Activated CD4-positive, alpha-beta memory T cell treated with anti-CD3 and anti-CD28 coated beads, Interleukin-2, amount 10 ng/mL, durations not matched to agents 7 days and 5 days (primary cell): ENCODE data around the gene AREL1. TPM values are rescaled to one million over a fixed set of nuclear protein-coding genes. Genes with fewer than 3 reads are reported as not detected.

Source experiments
- CTCF ChIA-PET: fragments of 350-600 bp; sonication (Branson Sonifier 250); formaldehyde crosslinking; loops from one replicate; lab custom pipeline; 2021; ENCODE audit warnings: antibody characterized with exemption, inconsistent platforms; lab: Charles Lee
- POLR2A ChIA-PET: fragments of 350-600 bp; sonication (Branson Sonifier 250); formaldehyde crosslinking; loops from one replicate; lab custom pipeline; 2021; ENCODE audit warnings: antibody characterized with exemption; lab: Charles Lee
- DNase-seq: peaks from one replicate; pipeline ENCODE4 v3.0.0-alpha.2; 2020
- H3K27ac Mint-ChIP-seq: one replicate; pipeline ENCODE4 v1.8.0; 2021; ENCODE audit warnings: mild to moderate bottlenecking, mixed read lengths
- H3K27me3 Mint-ChIP-seq: one replicate; pipeline ENCODE4 v1.8.0; 2021; ENCODE audit warnings: mixed read lengths
- H3K36me3 Mint-ChIP-seq: one replicate; pipeline ENCODE4 v1.8.0; 2021; ENCODE audit warnings: low read depth, mixed read lengths
- H3K4me1 Mint-ChIP-seq: one replicate; pipeline ENCODE4 v1.8.0; 2021; ENCODE audit warnings: mixed read lengths
- H3K4me3 Mint-ChIP-seq: one replicate; pipeline ENCODE4 v1.8.0; 2021; ENCODE audit warnings: mild to moderate bottlenecking, mixed read lengths
- H3K9me3 Mint-ChIP-seq: one replicate; pipeline ENCODE4 v1.8.0; 2021; ENCODE audit warnings: mixed read lengths
- total RNA-seq, 2 experiments: library from RNA; stranded (reverse); gene quantifications; one replicate each; pipeline ENCODE4 v1.2.3, GENCODE V29; 2021

The AREL1 gene
- total RNA-seq, 2 experiments from 2014 or later, result 42.4 to 43.1 TPM

GRCh38 chr14:74667758-74668157, 45.1 kb downstream of the AREL1 start:
- no peak for DNase-seq
- CTCF ChIA-PET, result interaction anchor here (1.5 to 1.7 kb wide), 4 partner anchors 18 to 193 kb away, joined by 3 to 6 read pairs (median 4); partner anchors contain the start of gene LTBP2
- Mint-ChIP-seq H3K27me3 (no peaks in the 10 kb centered on the region), H3K4me3 (no peak overlapping the region), H3K4me1 (peaks cover 11% of the 10 kb centered on the region), H3K9me3 (no peaks in the 10 kb centered on the region), H3K36me3 (peaks cover 55% of the 10 kb centered on the region), H3K27ac (peak overlapping the region; percentile 17)
- POLR2A ChIA-PET, result interaction anchor here (1.4 kb wide), 1 partner anchor 15 kb away, joined by 4 read pairs; no protein-coding TSS in a partner anchor

- H3K4me1 Mint-ChIP-seq, result peaks cover 11% of the 10 kb centered on the region
- ChIA-PET POLR2A (no interaction called here), CTCF (interaction anchor here (1.4 kb wide), 1 partner anchor 26 kb away, joined by 4 read pairs; no protein-coding TSS in a partner anchor)
- DNase-seq, result no peak
- H3K27me3 Mint-ChIP-seq, result no peaks in the 10 kb centered on the region
- peaks cover 38% of the 10 kb centered on the region for H3K36me3 Mint-ChIP-seq
- H3K27ac Mint-ChIP-seq, result no peak overlapping the region
- H3K4me3 Mint-ChIP-seq, result no peak overlapping the region
- H3K9me3 Mint-ChIP-seq, result no peaks in the 10 kb centered on the region
These were observed 48.2 kb downstream of the AREL1 start for GRCh38 chr14:74664717-74665116.

- ChIA-PET CTCF (no interaction called here), POLR2A (no interaction called here)
- H3K36me3 Mint-ChIP-seq, result peaks cover 36% of the 10 kb centered on the region
- DNase-seq, result no peak
- no peaks in the 10 kb centered on the region for H3K9me3 Mint-ChIP-seq
- H3K27ac Mint-ChIP-seq, result no peak overlapping the region
- no peaks in the 10 kb centered on the region for H3K27me3 Mint-ChIP-seq
- peaks cover 11% of the 10 kb centered on the region for H3K4me1 Mint-ChIP-seq
- no peak overlapping the region for H3K4me3 Mint-ChIP-seq
These were observed 49.0 kb downstream of the AREL1 start for GRCh38 chr14:74663884-74664283.

- Mint-ChIP-seq H3K27me3 (no peaks in the 10 kb centered on the region), H3K4me1 (peaks cover 2% of the 10 kb centered on the region), H3K4me3 (no peak overlapping the region), H3K27ac (no peak overlapping the region), H3K36me3 (peaks cover 25% of the 10 kb centered on the region), H3K9me3 (no peaks in the 10 kb centered on the region)
- ChIA-PET POLR2A (no interaction called here), CTCF (interaction anchor here (1.2 kb wide), 1 partner anchor 44 kb away, joined by 3 read pairs; no protein-coding TSS in a partner anchor)
- DNase-seq, result no peak
These were observed 51.0 kb downstream of the AREL1 start for GRCh38 chr14:74661726-74662450.

GRCh38 chr14:74660863-74661262, 52.0 kb downstream of the AREL1 start:
- no peak overlapping the region for H3K4me3 Mint-ChIP-seq
- ChIA-PET POLR2A (no interaction called here), CTCF (no interaction called here)
- no peak overlapping the region for H3K27ac Mint-ChIP-seq
- no peaks in the 10 kb centered on the region for H3K4me1 Mint-ChIP-seq
- H3K36me3 Mint-ChIP-seq, result peaks cover 31% of the 10 kb centered on the region
- no peak for DNase-seq
- no peaks in the 10 kb centered on the region for H3K9me3 Mint-ChIP-seq
- H3K27me3 Mint-ChIP-seq, result no peaks in the 10 kb centered on the region

- Mint-ChIP-seq H3K36me3 (peaks cover 27% of the 10 kb centered on the region), H3K4me1 (no peaks in the 10 kb centered on the region), H3K4me3 (no peak overlapping the region), H3K27ac (no peak overlapping the region), H3K27me3 (no peaks in the 10 kb centered on the region), H3K9me3 (no peaks in the 10 kb centered on the region)
- no peak for DNase-seq
- ChIA-PET CTCF (no interaction called here), POLR2A (interaction anchor here (0.6 kb wide), 1 partner anchor 42 kb away, joined by 3 read pairs; no protein-coding TSS in a partner anchor)
These were observed 52.7 kb downstream of the AREL1 start for GRCh38 chr14:74660167-74660566.

- H3K27me3 Mint-ChIP-seq, result no peaks in the 10 kb centered on the region
- no peak overlapping the region for H3K27ac Mint-ChIP-seq
- ChIA-PET POLR2A (interaction anchor here (0.9 kb wide), 1 partner anchor 9 kb away, joined by 3 read pairs; no protein-coding TSS in a partner anchor), CTCF (interaction anchor here (0.6 kb wide), 1 partner anchor 50 kb away, joined by 3 read pairs; no protein-coding TSS in a partner anchor)
- H3K4me3 Mint-ChIP-seq, result no peak overlapping the region
- H3K4me1 Mint-ChIP-seq, result no peaks in the 10 kb centered on the region
- H3K36me3 Mint-ChIP-seq, result peaks cover 18% of the 10 kb centered on the region
- no peak for DNase-seq
- no peaks in the 10 kb centered on the region for H3K9me3 Mint-ChIP-seq
These were observed 54.2 kb downstream of the AREL1 start for GRCh38 chr14:74658535-74659131.

- H3K4me1 Mint-ChIP-seq, result no peaks in the 10 kb centered on the region
- no peak overlapping the region for H3K27ac Mint-ChIP-seq
- H3K36me3 Mint-ChIP-seq, result peaks cover 7% of the 10 kb centered on the region
- no peaks in the 10 kb centered on the region for H3K27me3 Mint-ChIP-seq
- no peaks in the 10 kb centered on the region for H3K9me3 Mint-ChIP-seq
- H3K4me3 Mint-ChIP-seq, result no peak overlapping the region
- POLR2A ChIA-PET, result no interaction called here
- CTCF ChIA-PET, result interaction anchor here (0.9 to 1.7 kb wide), 2 partner anchors 9 to 48 kb away, joined by 3 to 4 read pairs; no protein-coding TSS in a partner anchor
- no peak for DNase-seq
These were observed 55.9 kb downstream of the AREL1 start for GRCh38 chr14:74656964-74657363.

GRCh38 chr14:74655599-74656395, 57.1 kb downstream of the AREL1 start:
- Mint-ChIP-seq H3K27ac (no peak overlapping the region), H3K4me1 (peaks cover 9% of the 10 kb centered on the region), H3K9me3 (no peaks in the 10 kb centered on the region), H3K4me3 (no peak overlapping the region), H3K27me3 (no peaks in the 10 kb centered on the region), H3K36me3 (peaks cover 7% of the 10 kb centered on the region)
- no peak for DNase-seq
- CTCF ChIA-PET, result interaction anchor here (1.7 kb wide), 1 partner anchor 47 kb away, joined by 4 read pairs; no protein-coding TSS in a partner anchor
- POLR2A ChIA-PET, result interaction anchor here (1.0 kb wide), 1 partner anchor 37 kb away, joined by 3 read pairs; no protein-coding TSS in a partner anchor

GRCh38 chr14:74654931-74655330, 57.9 kb downstream of the AREL1 start:
- ChIA-PET POLR2A (no interaction called here), CTCF (interaction anchor here (0.9 kb wide), 1 partner anchor 46 kb away, joined by 3 read pairs; no protein-coding TSS in a partner anchor)
- Mint-ChIP-seq H3K9me3 (no peaks in the 10 kb centered on the region), H3K27me3 (no peaks in the 10 kb centered on the region), H3K4me3 (no peak overlapping the region), H3K4me1 (peaks cover 10% of the 10 kb centered on the region), H3K27ac (no peak overlapping the region), H3K36me3 (peaks cover 7% of the 10 kb centered on the region)
- DNase-seq, result no peak

- H3K27me3 Mint-ChIP-seq, result no peaks in the 10 kb centered on the region
- POLR2A ChIA-PET, result interaction anchor here (1.1 to 1.3 kb wide), 3 partner anchors 10 to 42 kb away, joined by 3 to 5 read pairs (median 4); partner anchors contain the start of gene LTBP2
- no peaks in the 10 kb centered on the region for H3K9me3 Mint-ChIP-seq
- H3K4me3 Mint-ChIP-seq, result no peak overlapping the region
- peaks cover 10% of the 10 kb centered on the region for H3K4me1 Mint-ChIP-seq
- DNase-seq, result no peak
- no peak overlapping the region for H3K27ac Mint-ChIP-seq
- H3K36me3 Mint-ChIP-seq, result peaks cover 7% of the 10 kb centered on the region
- CTCF ChIA-PET, result interaction anchor here (1.2 kb wide), 1 partner anchor 42 kb away, joined by 3 read pairs; the partner anchor contains the start of gene LTBP2
These were observed 59.3 kb downstream of the AREL1 start for GRCh38 chr14:74653386-74654138.

- POLR2A ChIA-PET, result interaction anchor here (1.2 to 2.2 kb wide), 2 partner anchors 15 to 34 kb away, joined by 4 to 6 read pairs; no protein-coding TSS in a partner anchor
- H3K36me3 Mint-ChIP-seq, result peaks cover 7% of the 10 kb centered on the region
- CTCF ChIA-PET, result interaction anchor here (0.9 kb wide), 1 partner anchor 12 kb away, joined by 3 read pairs; no protein-coding TSS in a partner anchor
- no peak overlapping the region for H3K27ac Mint-ChIP-seq
- no peaks in the 10 kb centered on the region for H3K9me3 Mint-ChIP-seq
- H3K4me1 Mint-ChIP-seq, result peaks cover 10% of the 10 kb centered on the region
- H3K27me3 Mint-ChIP-seq, result no peaks in the 10 kb centered on the region
- no peak for DNase-seq
- H3K4me3 Mint-ChIP-seq, result no peak overlapping the region
These were observed 60.3 kb downstream of the AREL1 start for GRCh38 chr14:74652541-74652940.
